Mucosa of descending colon (tissue), 3 donors: ENCODE results near the gene CLDN3. TPM values are rescaled to one million over a fixed set of nuclear protein-coding genes. Genes with fewer than 3 reads are reported as not detected.
A peak's percentile ranks its signal among the peaks of the same experiment; 100 is the strongest.

Source experiments
- ATAC-seq: fragments of 200-7000 bp; cut with Tn5 transposase; one replicate; pipeline ENCODE4 v1.9.1; 2020; ENCODE audit warnings: mild to moderate bottlenecking, moderate library complexity
- DNase-seq, 3 donors: peaks; one replicate each; pipeline ENCODE4 v3.0.0-alpha.2; 2020
- H3K36me3 ChIP-seq: fragments of 200-600 bp; one replicate; pipeline ENCODE4 v1.8.0; 2021; ENCODE audit warnings: low read depth, mild to moderate bottlenecking
- H3K4me1 ChIP-seq: fragments of 200-600 bp; one replicate; pipeline ENCODE4 v1.8.0; 2021; ENCODE audit warnings: low read depth, mild to moderate bottlenecking
- H3K4me3 ChIP-seq: fragments of 200-600 bp; one replicate; pipeline ENCODE4 v1.8.0; 2021; ENCODE audit warnings: mild to moderate bottlenecking
- H3K9me3 ChIP-seq: fragments of 200-600 bp; one replicate; pipeline ENCODE4 v1.8.0; 2021; ENCODE audit warnings: mild to moderate bottlenecking
- intact Hi-C, 2 donors: fragments of 100-400 bp; cut with DNase I in 1 of 2; cut with micrococcal nuclease in 1 of 2; formaldehyde crosslinking; loops; one replicate each; pipeline versions ENCODE4 v1.11.0 to v1.11.1; 2022; cut with DNase I, micrococcal nuclease
- total RNA-seq, 3 donors: library from RNA; stranded (reverse); fragmentation: NEBNext Ultra II Directional in 2 of 3; extraction: Animal tissue kit (Norgen Biotek cat#: 25700) in 2 of 3; gene quantifications; one replicate each; pipeline versions ENCODE4 v1.2.1 to v1.2.4, GENCODE V29; 2021 to 2023
- TF ChIP-seq, protein P1 (sequence below): fragments of 200-600 bp; IDR thresholded peaks from one replicate; pipeline ENCODE4 v1.8.0; 2022; ENCODE audit warnings: antibody characterized with exemption, mild to moderate bottlenecking
- donor health status: DM: no; HTN: no; CAD: no; lungs with moderate emphysema.
- donor health status: DM: no; HTN: no; CAD: no.
- donor health status: DM: no; HTN: yes; CAD: no.

CLDN3 gene
- total RNA-seq, 3 donors from 2014 or later, result 229 to 621 (median 534) TPM

DNA sequence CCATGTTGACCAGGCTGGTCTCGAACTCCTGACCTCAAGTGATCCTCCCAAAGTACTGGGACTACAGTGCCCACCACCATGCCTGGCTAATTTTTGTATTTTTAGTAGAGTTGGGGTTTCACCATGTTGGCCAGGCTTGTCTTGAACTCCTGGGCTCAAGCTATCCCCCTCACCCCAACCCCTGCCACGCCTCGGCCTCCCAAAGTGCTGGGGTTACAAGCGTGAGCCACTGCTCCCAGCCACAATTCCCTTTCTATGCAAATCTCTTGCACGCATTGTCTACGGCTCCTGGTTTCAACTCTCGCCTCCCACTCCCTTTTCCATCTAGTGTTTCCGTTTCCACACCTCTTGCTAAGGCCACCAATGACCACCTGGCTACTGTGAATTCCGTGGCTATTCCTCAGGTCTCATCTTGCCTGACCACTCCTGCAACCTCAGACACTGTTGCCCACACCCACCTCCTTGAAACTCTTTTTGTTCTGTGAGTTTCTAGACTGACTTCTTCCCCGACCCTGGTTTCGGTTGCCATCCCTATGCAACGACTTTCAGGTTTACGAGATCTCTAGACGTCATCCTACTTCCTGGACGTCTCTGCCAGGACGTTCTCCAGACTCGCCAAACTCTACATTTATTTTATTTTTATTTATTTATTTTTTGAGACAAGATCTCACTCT, 3.4 kb downstream of the CLDN3 start:
- H3K36me3 ChIP-seq, result no peaks in the 10 kb centered on the region
- no peaks in the 10 kb centered on the region for H3K4me1 ChIP-seq
- no peak overlapping the region for H3K4me3 ChIP-seq
- TF ChIP-seq, protein P1, sequence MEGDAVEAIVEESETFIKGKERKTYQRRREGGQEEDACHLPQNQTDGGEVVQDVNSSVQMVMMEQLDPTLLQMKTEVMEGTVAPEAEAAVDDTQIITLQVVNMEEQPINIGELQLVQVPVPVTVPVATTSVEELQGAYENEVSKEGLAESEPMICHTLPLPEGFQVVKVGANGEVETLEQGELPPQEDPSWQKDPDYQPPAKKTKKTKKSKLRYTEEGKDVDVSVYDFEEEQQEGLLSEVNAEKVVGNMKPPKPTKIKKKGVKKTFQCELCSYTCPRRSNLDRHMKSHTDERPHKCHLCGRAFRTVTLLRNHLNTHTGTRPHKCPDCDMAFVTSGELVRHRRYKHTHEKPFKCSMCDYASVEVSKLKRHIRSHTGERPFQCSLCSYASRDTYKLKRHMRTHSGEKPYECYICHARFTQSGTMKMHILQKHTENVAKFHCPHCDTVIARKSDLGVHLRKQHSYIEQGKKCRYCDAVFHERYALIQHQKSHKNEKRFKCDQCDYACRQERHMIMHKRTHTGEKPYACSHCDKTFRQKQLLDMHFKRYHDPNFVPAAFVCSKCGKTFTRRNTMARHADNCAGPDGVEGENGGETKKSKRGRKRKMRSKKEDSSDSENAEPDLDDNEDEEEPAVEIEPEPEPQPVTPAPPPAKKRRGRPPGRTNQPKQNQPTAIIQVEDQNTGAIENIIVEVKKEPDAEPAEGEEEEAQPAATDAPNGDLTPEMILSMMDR, result no peak
- ATAC-seq (peak; percentile 15), DNase-seq (peak in 2 of 3 donors; percentile 57 to 63)
- intact Hi-C loops, result no loop called here
- H3K9me3 ChIP-seq, result no peaks in the 10 kb centered on the region

- ATAC-seq (no peak), DNase-seq (no peak)
- intact Hi-C loops, result no loop called here
Measured at GRCh38 chr7:73762659-73762999, 7.4 kb downstream of the CLDN3 start.

DNA sequence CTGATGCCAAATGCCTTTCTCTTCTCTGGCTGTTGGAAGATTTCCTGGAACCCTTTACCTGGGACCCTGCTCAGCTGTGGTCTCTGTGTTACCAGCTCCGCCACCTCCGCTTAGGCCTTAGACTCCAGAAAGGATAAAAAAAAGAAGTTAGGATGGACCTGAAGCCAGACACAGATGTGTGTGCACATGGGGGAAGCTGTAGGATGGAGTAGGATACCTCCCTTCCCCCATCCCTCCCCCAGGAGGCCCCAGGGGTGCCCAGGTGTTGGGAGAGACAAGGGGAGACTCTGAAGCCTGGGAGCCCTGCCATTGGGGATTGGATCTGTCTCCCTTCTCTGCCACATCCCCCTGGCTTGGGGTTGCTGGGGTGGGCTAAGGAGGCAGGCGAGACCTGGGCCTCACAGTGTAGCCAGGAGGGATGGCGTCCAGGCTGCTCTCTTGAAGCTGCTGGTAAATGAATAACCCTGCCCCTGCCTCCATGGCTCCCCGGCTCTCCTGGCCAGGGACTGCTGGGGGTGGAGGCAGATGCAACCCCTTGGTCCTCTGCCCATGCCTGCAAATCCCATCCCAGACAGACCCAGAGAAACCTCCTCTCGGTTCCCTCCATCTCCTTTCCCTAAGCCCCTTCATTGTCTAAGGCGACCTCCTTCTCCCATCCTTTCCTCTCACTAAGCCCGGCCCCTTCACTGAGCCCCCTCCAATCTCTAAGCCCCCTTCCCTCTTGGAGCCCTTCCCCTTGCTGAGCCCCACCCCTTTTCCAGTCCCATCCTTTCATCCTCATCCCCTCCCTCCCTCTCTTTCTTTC, 8.0 kb downstream of the CLDN3 start:
- TF ChIP-seq, protein P1, result no peak
- Histone ChIP-seq H3K4me3 (no peak overlapping the region), H3K4me1 (peaks cover 18% of the 10 kb centered on the region), H3K9me3 (no peaks in the 10 kb centered on the region), H3K36me3 (no peaks in the 10 kb centered on the region)
- ATAC-seq (no peak), DNase-seq (peak in 1 of 3 donors; percentile 37)
- intact Hi-C loops, result no loop called here

More at GRCh38 chr7:73762659-73762999, 7.4 kb downstream of the CLDN3 start:
- TF ChIP-seq, protein P1, result no peak
- H3K9me3 ChIP-seq, result no peaks in the 10 kb centered on the region
- peaks cover 18% of the 10 kb centered on the region for H3K4me1 ChIP-seq
- H3K36me3 ChIP-seq, result no peaks in the 10 kb centered on the region
- no peak overlapping the region for H3K4me3 ChIP-seq

DNA sequence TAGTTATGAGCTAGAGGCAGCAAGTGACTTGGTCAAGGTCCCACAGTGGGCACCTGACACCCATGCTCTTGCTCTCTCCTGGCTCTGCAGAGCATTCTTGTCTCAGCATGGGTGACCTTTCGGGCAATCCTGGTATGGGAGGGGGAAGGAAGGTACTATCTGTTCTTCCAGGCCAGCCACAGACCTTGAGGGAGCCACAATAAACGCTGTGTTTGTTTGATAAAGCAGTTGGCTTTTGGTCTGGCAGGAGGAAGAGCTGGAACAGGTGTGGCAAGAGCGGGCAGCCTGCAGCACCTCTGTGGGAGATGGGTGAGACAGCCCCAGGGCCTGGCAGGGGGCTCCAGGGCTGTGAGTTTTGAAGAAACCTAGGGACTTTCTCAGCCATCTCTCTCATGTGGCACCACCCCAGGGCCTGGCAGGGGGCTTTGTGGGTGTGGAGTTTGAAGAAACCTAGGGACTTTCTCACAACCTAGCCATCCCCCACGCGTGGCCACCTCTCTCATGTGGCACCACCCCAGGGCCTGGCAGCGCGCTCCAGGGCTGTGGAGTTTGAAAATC, 11.4 kb downstream of the CLDN3 start:
- Histone ChIP-seq H3K4me1 (peaks cover 18% of the 10 kb centered on the region), H3K9me3 (no peaks in the 10 kb centered on the region), H3K36me3 (no peaks in the 10 kb centered on the region), H3K4me3 (no peak overlapping the region)
- peak; percentile 95 for ATAC-seq
- intact Hi-C loops, result no loop called here
- TF ChIP-seq, protein P1, result no peak
- peak; percentile 79 to 82 (median 81) for DNase-seq

- ATAC-seq (peak; percentile 80), DNase-seq (peak in 1 of 3 donors; percentile 68)
- TF ChIP-seq, protein P1, result no peak
Measured at GRCh38 chr7:73749931-73750776, 19.9 kb downstream of the CLDN3 start.

More at GRCh38 chr7:73749931-73750776, 19.9 kb downstream of the CLDN3 start:
- Histone ChIP-seq H3K4me3 (no peak overlapping the region), H3K9me3 (no peaks in the 10 kb centered on the region), H3K36me3 (no peaks in the 10 kb centered on the region), H3K4me1 (peaks cover 17% of the 10 kb centered on the region)
- intact Hi-C loops, result no loop called here
